Measurements from ENCODE around the gene SPAG17.

DNA sequence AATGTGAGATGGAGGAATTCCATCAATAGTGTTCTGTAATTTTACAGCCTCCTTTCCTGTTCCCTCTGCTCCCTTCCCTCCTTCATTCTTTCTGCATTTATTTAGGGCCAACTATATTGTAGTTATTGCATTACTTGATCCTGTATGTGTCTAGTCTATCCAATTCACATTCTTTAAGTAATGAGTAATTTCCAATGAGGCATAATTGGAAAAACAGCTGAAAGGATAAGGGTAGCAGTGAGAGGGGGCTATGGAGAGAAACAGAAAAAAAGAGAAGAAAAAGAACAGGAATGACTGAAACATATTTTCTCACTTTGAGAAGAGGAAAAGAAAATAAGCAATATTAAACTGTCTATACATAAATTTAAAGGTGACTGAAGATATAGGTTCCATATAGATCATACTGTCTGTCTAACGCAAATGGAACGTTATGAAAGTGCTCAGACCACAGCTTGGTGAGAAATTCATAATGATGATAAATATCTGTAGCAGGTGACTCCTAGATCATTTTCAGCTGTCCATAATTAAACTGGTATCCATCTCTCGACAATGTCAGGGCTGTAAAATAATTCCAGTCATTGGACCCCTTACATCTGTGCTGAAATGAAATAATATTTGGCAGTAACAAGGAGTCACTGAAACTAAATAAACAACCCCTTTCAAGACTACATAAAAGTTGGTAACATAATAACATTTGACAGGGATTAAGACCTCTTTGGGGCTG lies 61.8 kb downstream of the SPAG17 start:
- TF ChIP-seq, protein P1, sequence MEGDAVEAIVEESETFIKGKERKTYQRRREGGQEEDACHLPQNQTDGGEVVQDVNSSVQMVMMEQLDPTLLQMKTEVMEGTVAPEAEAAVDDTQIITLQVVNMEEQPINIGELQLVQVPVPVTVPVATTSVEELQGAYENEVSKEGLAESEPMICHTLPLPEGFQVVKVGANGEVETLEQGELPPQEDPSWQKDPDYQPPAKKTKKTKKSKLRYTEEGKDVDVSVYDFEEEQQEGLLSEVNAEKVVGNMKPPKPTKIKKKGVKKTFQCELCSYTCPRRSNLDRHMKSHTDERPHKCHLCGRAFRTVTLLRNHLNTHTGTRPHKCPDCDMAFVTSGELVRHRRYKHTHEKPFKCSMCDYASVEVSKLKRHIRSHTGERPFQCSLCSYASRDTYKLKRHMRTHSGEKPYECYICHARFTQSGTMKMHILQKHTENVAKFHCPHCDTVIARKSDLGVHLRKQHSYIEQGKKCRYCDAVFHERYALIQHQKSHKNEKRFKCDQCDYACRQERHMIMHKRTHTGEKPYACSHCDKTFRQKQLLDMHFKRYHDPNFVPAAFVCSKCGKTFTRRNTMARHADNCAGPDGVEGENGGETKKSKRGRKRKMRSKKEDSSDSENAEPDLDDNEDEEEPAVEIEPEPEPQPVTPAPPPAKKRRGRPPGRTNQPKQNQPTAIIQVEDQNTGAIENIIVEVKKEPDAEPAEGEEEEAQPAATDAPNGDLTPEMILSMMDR (tag by site-specific recombination; IDR thresholded peaks at IDR 0.05), result no peak
- TF ChIP-seq ZNF777 (tag by site-specific recombination; IDR thresholded peaks at IDR 0.05; ENCODE audit: borderline replicate concordance) (no peak), ZNF529 (tag by site-specific recombination; IDR thresholded peaks at IDR 0.05; ENCODE audit: insufficient replicate concordance) (no peak), ZNF274 (IDR thresholded peaks at IDR 0.05; ENCODE audit: low read length) (no peak), ZNF274 (tag by site-specific recombination; IDR thresholded peaks at IDR 0.05; ENCODE audit: borderline replicate concordance) (no peak), ZNF138 (tag by site-specific recombination; IDR thresholded peaks at IDR 0.05; ENCODE audit: borderline replicate concordance) (no peak), ZNF155 (tag by site-specific recombination; IDR thresholded peaks at IDR 0.05) (no peak)
- TF ChIP-seq, protein P2, sequence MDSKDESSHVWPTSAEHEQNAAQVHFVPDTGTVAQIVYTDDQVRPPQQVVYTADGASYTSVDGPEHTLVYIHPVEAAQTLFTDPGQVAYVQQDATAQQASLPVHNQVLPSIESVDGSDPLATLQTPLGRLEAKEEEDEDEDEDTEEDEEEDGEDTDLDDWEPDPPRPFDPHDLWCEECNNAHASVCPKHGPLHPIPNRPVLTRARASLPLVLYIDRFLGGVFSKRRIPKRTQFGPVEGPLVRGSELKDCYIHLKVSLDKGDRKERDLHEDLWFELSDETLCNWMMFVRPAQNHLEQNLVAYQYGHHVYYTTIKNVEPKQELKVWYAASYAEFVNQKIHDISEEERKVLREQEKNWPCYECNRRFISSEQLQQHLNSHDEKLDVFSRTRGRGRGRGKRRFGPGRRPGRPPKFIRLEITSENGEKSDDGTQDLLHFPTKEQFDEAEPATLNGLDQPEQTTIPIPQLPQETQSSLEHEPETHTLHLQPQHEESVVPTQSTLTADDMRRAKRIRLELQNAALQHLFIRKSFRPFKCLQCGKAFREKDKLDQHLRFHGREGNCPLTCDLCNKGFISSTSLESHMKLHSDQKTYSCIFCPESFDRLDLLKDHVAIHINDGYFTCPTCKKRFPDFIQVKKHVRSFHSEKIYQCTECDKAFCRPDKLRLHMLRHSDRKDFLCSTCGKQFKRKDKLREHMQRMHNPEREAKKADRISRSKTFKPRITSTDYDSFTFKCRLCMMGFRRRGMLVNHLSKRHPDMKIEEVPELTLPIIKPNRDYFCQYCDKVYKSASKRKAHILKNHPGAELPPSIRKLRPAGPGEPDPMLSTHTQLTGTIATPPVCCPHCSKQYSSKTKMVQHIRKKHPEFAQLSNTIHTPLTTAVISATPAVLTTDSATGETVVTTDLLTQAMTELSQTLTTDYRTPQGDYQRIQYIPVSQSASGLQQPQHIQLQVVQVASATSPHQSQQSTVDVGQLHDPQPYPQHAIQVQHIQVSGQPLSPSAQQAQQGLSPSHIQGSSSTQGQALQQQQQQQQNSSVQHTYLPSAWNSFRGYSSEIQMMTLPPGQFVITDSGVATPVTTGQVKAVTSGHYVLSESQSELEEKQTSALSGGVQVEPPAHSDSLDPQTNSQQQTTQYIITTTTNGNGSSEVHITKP (tag by site-specific recombination; IDR thresholded peaks at IDR 0.05), result no peak
